Parathyroid adenoma (tissue), 2 donors: ENCODE data around the gene LANCL3.

Source experiments
- H2AFZ ChIP-seq: fragments of 300-600 bp; sonication (generic); one replicate; pipeline ENCODE4 v1.7.0; 2017; ENCODE audit warnings: antibody characterized with exemption, mild to moderate bottlenecking
- H3K27ac ChIP-seq: fragments of 300-600 bp; sonication (generic); one replicate; pipeline ENCODE4 v1.7.0; 2017
- H3K27me3 ChIP-seq: fragments of 300-600 bp; sonication (generic); one replicate; pipeline ENCODE4 v1.7.0; 2017; ENCODE audit warnings: low read length; ENCODE audit not compliant: control insufficient read depth, insufficient read depth
- H3K36me3 ChIP-seq: fragments of 300-600 bp; sonication (generic); one replicate; pipeline ENCODE4 v1.7.0; 2017; ENCODE audit warnings: low read length; ENCODE audit not compliant: control insufficient read depth, insufficient read depth
- H3K4me1 ChIP-seq: fragments of 300-600 bp; sonication (generic); one replicate; pipeline ENCODE4 v1.7.0; 2017; ENCODE audit warnings: control low read depth
- H3K4me2 ChIP-seq: fragments of 300-600 bp; sonication (generic); one replicate; pipeline ENCODE4 v1.7.0; 2017; ENCODE audit warnings: low read length
- H3K4me3 ChIP-seq: fragments of 300-600 bp; sonication (generic); one replicate; pipeline ENCODE4 v1.7.0; 2017; ENCODE audit warnings: low read depth, low read length
- H3K79me2 ChIP-seq: fragments of 300-600 bp; sonication (generic); one replicate; pipeline ENCODE4 v1.7.0; 2017; ENCODE audit warnings: control low read depth
- H3K9ac ChIP-seq: fragments of 300-600 bp; sonication (generic); one replicate; pipeline ENCODE4 v1.7.0; 2017; ENCODE audit warnings: mild to moderate bottlenecking
- H3K9me3 ChIP-seq: fragments of 300-600 bp; sonication (generic); one replicate; pipeline ENCODE4 v1.7.0; 2017; ENCODE audit warnings: low read length; ENCODE audit not compliant: control insufficient read depth
- CTCF ChIP-seq: fragments of 300-600 bp; sonication (generic); IDR thresholded peaks from one replicate; pipeline ENCODE4 v1.7.0; 2017; ENCODE audit warnings: antibody characterized with exemption, mild to moderate bottlenecking
- donor health status: primary hyperparathyroidism.

The LANCL3 gene

GRCh38 chrX:37599729-37600128 lies 28.3 kb downstream of the LANCL3 start:
- no peak overlapping the region for H3K4me3 ChIP-seq
- no peak overlapping the region for H3K4me2 ChIP-seq
- TF ChIP-seq CTCF: no peak
- no peaks in the 10 kb centered on the region for H3K9me3 ChIP-seq
- no peak overlapping the region for H2AFZ ChIP-seq
- no peak overlapping the region for H3K9ac ChIP-seq
- no peaks in the 10 kb centered on the region for H3K4me1 ChIP-seq
- no peaks in the 10 kb centered on the region for H3K27me3 ChIP-seq
- H3K27ac ChIP-seq: no peak overlapping the region
- H3K36me3 ChIP-seq: no peaks in the 10 kb centered on the region
- no peaks in the 10 kb centered on the region for H3K79me2 ChIP-seq

GRCh38 chrX:37603938-37604409 lies 32.5 kb downstream of the LANCL3 start:
- Histone ChIP-seq H3K27me3 (no peaks in the 10 kb centered on the region), H3K4me1 (no peaks in the 10 kb centered on the region), H3K9me3 (no peaks in the 10 kb centered on the region), H3K9ac (no peak overlapping the region), H3K27ac (no peak overlapping the region), H2AFZ (no peak overlapping the region), H3K4me2 (no peak overlapping the region), H3K4me3 (no peak overlapping the region), H3K36me3 (no peaks in the 10 kb centered on the region), H3K79me2 (no peaks in the 10 kb centered on the region)
- no peak for TF ChIP-seq CTCF

GRCh38 chrX:37607243-37607642 lies 35.8 kb downstream of the LANCL3 start:
- Histone ChIP-seq H3K27me3 (no peaks in the 10 kb centered on the region), H2AFZ (no peak overlapping the region), H3K4me2 (no peak overlapping the region), H3K4me3 (no peak overlapping the region), H3K9ac (no peak overlapping the region), H3K4me1 (no peaks in the 10 kb centered on the region), H3K9me3 (no peaks in the 10 kb centered on the region), H3K36me3 (no peaks in the 10 kb centered on the region), H3K27ac (no peak overlapping the region), H3K79me2 (no peaks in the 10 kb centered on the region)
- TF ChIP-seq CTCF: no peak

GRCh38 chrX:37608156-37608555 lies 36.7 kb downstream of the LANCL3 start:
- Histone ChIP-seq H3K79me2 (no peaks in the 10 kb centered on the region), H3K36me3 (no peaks in the 10 kb centered on the region), H3K27me3 (no peaks in the 10 kb centered on the region), H2AFZ (no peak overlapping the region), H3K9me3 (no peaks in the 10 kb centered on the region), H3K9ac (no peak overlapping the region), H3K4me1 (no peaks in the 10 kb centered on the region), H3K27ac (no peak overlapping the region), H3K4me2 (no peak overlapping the region), H3K4me3 (no peak overlapping the region)
- TF ChIP-seq CTCF: no peak

- H3K36me3 ChIP-seq: no peaks in the 10 kb centered on the region
- no peak overlapping the region for H3K4me3 ChIP-seq
- H3K27me3 ChIP-seq: no peaks in the 10 kb centered on the region
- no peaks in the 10 kb centered on the region for H3K4me1 ChIP-seq
- H3K79me2 ChIP-seq: no peaks in the 10 kb centered on the region
- no peak overlapping the region for H2AFZ ChIP-seq
- H3K4me2 ChIP-seq: no peak overlapping the region
- no peak for TF ChIP-seq CTCF
- no peaks in the 10 kb centered on the region for H3K9me3 ChIP-seq
- no peak overlapping the region for H3K27ac ChIP-seq
- no peak overlapping the region for H3K9ac ChIP-seq
These were observed 38.3 kb downstream of the LANCL3 start for GRCh38 chrX:37609727-37610126.
